Activated naive CD8-positive, alpha-beta T cell treated with anti-CD3 and anti-CD28 coated beads, Interleukin-2, amount 50 U/mL, for 24 hours (primary cell): ENCODE data around the gene SH3BGRL.

Source experiments
- ATAC-seq: fragments of 150-1000 bp; cut with Tn5 transposase; one replicate; pipeline ENCODE4 v1.10.0; 2021
- DNase-seq: peaks from one replicate; pipeline ENCODE4 v3.0.0; 2021
- H3K27ac Mint-ChIP-seq: one replicate; pipeline ENCODE4 v1.8.0; 2021; ENCODE audit warnings: mild to moderate bottlenecking, mixed read lengths
- H3K27me3 Mint-ChIP-seq: one replicate; pipeline ENCODE4 v1.8.0; 2021; ENCODE audit warnings: mixed read lengths
- H3K36me3 Mint-ChIP-seq: one replicate; pipeline ENCODE4 v1.8.0; 2021; ENCODE audit warnings: low read depth, mixed read lengths
- H3K4me1 Mint-ChIP-seq: one replicate; pipeline ENCODE4 v1.8.0; 2021; ENCODE audit warnings: mixed read lengths
- H3K4me3 Mint-ChIP-seq: one replicate; pipeline ENCODE4 v1.8.0; 2021; ENCODE audit warnings: mild to moderate bottlenecking, moderate library complexity, mixed read lengths
- H3K9me3 Mint-ChIP-seq: one replicate; pipeline ENCODE4 v1.8.0; 2021; ENCODE audit warnings: mixed read lengths

The SH3BGRL gene

DNA sequence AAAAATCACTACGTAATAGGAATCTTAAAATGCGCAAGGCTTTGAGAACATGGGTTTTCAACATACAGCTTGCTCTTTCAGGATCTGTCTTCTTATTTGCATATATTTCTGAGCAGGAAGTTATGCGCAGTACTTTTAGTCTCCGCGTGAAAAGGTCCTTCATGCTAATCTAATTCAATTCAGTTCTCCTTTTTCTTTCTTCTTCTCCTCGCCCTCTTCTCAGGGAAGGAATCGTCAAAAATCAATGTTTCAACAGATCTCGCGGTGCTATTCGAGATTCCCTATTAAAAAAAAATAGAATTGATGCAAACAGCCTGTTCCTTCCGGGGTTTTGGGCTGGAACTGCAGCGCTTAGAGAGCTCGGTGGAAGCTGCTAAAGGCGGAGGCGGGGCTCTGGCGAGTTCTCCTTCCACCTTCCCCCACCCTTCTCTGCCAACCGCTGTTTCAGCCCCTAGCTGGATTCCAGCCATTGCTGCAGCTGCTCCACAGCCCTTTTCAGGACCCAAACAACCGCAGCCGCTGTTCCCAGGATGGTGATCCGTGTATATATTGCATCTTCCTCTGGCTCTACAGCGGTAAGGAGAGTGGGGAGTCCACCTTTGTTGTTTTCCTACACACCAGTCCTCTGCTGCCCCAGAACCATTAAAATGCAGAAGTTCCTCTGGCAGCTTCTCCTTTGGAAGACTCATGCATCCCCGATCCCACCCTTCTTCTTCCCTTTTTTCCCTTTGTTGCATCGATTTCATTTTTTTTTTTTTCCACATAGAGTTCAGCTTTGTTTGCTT lies at the start of gene SH3BGRL, which contains the start of gene HMGN5:
TSS of gene SH3BGRL (plus strand) at position 432 of the 785 bp plus-strand sequence. CDS start at position 531, 99 bp downstream.
TSS of gene HMGN5 (minus strand) at position 243 of the 785 bp plus-strand sequence. CDS start 80,364 bp downstream, outside the sequence.
- H3K9me3 Mint-ChIP-seq: no peaks in the 10 kb centered on the region
- peak within 1 kb of the TSS; percentile 92 for H3K27ac Mint-ChIP-seq
- peak within 1 kb of the TSS; percentile 95 for H3K4me3 Mint-ChIP-seq
- peak; percentile 97 for ATAC-seq
- peaks cover 12% of the 10 kb centered on the region for H3K36me3 Mint-ChIP-seq
- peak; percentile 65 for DNase-seq
- peaks cover 49% of the 10 kb centered on the region for H3K4me1 Mint-ChIP-seq
- no peaks in the 10 kb centered on the region for H3K27me3 Mint-ChIP-seq

DNA sequence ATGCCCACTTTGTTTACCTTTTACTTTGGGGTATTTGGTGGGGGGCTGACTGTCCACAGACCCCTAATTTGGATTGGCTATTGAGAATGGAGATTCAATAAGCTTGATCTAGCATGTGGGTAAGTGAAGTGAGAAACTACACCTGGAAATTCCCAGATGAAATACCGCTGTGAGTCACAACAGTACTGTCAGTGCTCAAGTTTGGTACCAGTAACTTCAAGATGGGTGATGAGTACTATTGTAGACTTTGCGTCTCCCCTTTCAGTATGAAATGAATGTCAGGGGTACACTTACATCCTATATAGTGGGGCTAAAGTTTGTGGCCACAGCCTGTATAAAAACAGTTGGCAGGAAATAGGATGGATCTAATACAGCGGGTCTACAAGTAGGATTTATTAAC lies 33.5 kb upstream of the SH3BGRL start:
- H3K9me3 Mint-ChIP-seq: no peaks in the 10 kb centered on the region
- no peaks in the 10 kb centered on the region for H3K27me3 Mint-ChIP-seq
- H3K36me3 Mint-ChIP-seq: no peaks in the 10 kb centered on the region
- no peak overlapping the region for H3K27ac Mint-ChIP-seq
- ATAC-seq (no peak), DNase-seq (no peak)
- H3K4me1 Mint-ChIP-seq: no peaks in the 10 kb centered on the region
- H3K4me3 Mint-ChIP-seq: no peak overlapping the region

DNA sequence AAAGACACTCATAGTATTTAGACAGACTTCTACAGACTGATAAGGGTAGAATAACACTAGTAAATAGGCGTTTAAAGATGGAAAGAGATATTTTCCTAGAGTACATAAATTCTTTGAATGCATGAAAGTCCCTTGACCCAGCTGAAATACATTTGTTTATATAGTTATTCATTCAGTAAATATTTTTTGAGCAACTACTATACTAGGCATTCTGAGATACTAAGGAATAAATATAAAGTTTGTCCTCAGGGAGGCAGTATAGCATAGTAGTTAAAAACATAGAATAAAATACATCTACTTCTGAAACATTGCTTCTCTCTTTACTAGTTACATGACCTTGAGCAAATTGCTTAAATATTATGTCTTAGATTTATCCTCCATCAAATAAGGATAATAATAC lies 27.6 kb upstream of the SH3BGRL start:
- no peaks in the 10 kb centered on the region for H3K36me3 Mint-ChIP-seq
- no peak overlapping the region for H3K4me3 Mint-ChIP-seq
- H3K4me1 Mint-ChIP-seq: no peaks in the 10 kb centered on the region
- ATAC-seq (no peak), DNase-seq (no peak)
- no peaks in the 10 kb centered on the region for H3K27me3 Mint-ChIP-seq
- H3K9me3 Mint-ChIP-seq: no peaks in the 10 kb centered on the region
- no peak overlapping the region for H3K27ac Mint-ChIP-seq

DNA sequence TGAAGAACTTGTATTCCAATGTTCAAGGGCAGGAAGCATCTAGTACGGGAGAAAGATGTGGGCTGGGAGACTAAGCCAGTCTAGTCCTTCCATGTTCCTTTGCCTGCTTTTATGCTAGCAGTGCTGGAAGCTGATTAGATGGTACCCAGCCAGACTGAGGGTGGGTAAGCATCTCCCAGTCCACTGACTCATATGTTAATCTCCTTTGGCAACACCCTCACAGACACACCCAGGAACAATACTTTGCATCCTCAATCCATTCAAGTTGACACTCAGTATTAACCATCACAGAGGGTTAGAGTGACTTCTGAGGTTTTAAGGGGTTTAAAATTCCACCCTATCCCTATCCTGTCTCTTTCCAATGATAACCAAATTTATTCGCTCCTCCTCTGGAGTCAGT lies 6.6 kb upstream of the SH3BGRL start:
- peaks cover 10% of the 10 kb centered on the region for H3K4me1 Mint-ChIP-seq
- no peak overlapping the region for H3K4me3 Mint-ChIP-seq
- no peaks in the 10 kb centered on the region for H3K9me3 Mint-ChIP-seq
- H3K36me3 Mint-ChIP-seq: no peaks in the 10 kb centered on the region
- no peak overlapping the region for H3K27ac Mint-ChIP-seq
- no peak for ATAC-seq
- no peaks in the 10 kb centered on the region for H3K27me3 Mint-ChIP-seq
- no peak for DNase-seq

- peak; percentile 63 for ATAC-seq
These were observed 6.2 kb upstream of the SH3BGRL start for GRCh38 chrX:81195712-81196111.

GRCh38 chrX:81201071-81201470 lies 831 bp upstream of the SH3BGRL start:
- Mint-ChIP-seq H3K9me3 (no peaks in the 10 kb centered on the region), H3K4me3 (peak overlapping the region; percentile 95)
- DNase-seq: no peak

More at GRCh38 chrX:81195712-81196111, 6.2 kb upstream of the SH3BGRL start:
- no peak overlapping the region for H3K4me3 Mint-ChIP-seq
- peak; percentile 46 for DNase-seq
- H3K27me3 Mint-ChIP-seq: no peaks in the 10 kb centered on the region
- H3K36me3 Mint-ChIP-seq: no peaks in the 10 kb centered on the region
- H3K9me3 Mint-ChIP-seq: no peaks in the 10 kb centered on the region
- H3K27ac Mint-ChIP-seq: no peak overlapping the region
- H3K4me1 Mint-ChIP-seq: peaks cover 12% of the 10 kb centered on the region

GRCh38 chrX:81202456-81202819 lies 536 bp downstream of the SH3BGRL start:
- no peak for DNase-seq
- no peaks in the 10 kb centered on the region for H3K9me3 Mint-ChIP-seq
- peaks cover 13% of the 10 kb centered on the region for H3K36me3 Mint-ChIP-seq
- peak overlapping the region; percentile 95 for H3K4me3 Mint-ChIP-seq
- H3K4me1 Mint-ChIP-seq: peaks cover 50% of the 10 kb centered on the region
- H3K27ac Mint-ChIP-seq: peak overlapping the region; percentile 92
- no peaks in the 10 kb centered on the region for H3K27me3 Mint-ChIP-seq
- ATAC-seq: peak; percentile 34

More at GRCh38 chrX:81201071-81201470, 831 bp upstream of the SH3BGRL start:
- Mint-ChIP-seq H3K27me3 (no peaks in the 10 kb centered on the region), H3K4me1 (peaks cover 41% of the 10 kb centered on the region), H3K36me3 (peaks cover 9% of the 10 kb centered on the region), H3K27ac (peak overlapping the region; percentile 92)
- no peak for ATAC-seq

DNA sequence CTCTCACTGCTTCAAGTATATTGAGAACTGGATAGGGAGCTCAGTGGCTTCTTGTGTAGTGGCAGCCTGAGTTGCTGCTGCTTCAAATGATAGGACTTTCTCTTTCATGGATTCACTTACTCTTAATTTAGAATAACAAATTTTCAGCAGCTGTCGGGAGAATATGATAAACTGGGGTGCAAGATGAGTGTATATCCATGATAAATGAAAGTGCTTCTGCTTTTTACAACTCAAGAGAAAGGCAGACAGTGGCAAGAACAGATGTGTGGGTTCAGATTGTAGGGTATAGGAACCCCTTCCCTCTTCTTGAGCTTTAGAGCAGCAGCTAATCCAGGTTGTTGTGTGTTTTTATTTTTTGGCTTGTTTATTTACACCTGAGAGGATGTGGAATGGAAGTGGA lies 1.0 kb downstream of the SH3BGRL start:
- Mint-ChIP-seq H3K9me3 (no peaks in the 10 kb centered on the region), H3K27me3 (no peaks in the 10 kb centered on the region), H3K27ac (peak overlapping the region; percentile 92), H3K36me3 (peaks cover 16% of the 10 kb centered on the region), H3K4me1 (peaks cover 53% of the 10 kb centered on the region), H3K4me3 (peak overlapping the region; percentile 95)
- DNase-seq (no peak), ATAC-seq (no peak)

- Mint-ChIP-seq H3K4me3 (no peak overlapping the region), H3K4me1 (peaks cover 50% of the 10 kb centered on the region), H3K27ac (no peak overlapping the region)
These were observed 3.6 kb downstream of the SH3BGRL start for GRCh38 chrX:81205551-81205950.

GRCh38 chrX:81206476-81206875 lies 4.6 kb downstream of the SH3BGRL start:
- H3K27me3 Mint-ChIP-seq: no peaks in the 10 kb centered on the region
- H3K4me3 Mint-ChIP-seq: no peak overlapping the region
- H3K27ac Mint-ChIP-seq: no peak overlapping the region
- ATAC-seq: no peak
- peaks cover 16% of the 10 kb centered on the region for H3K36me3 Mint-ChIP-seq
- no peaks in the 10 kb centered on the region for H3K9me3 Mint-ChIP-seq
- DNase-seq: no peak
- peaks cover 43% of the 10 kb centered on the region for H3K4me1 Mint-ChIP-seq

More at GRCh38 chrX:81205551-81205950, 3.6 kb downstream of the SH3BGRL start:
- Mint-ChIP-seq H3K9me3 (no peaks in the 10 kb centered on the region), H3K27me3 (no peaks in the 10 kb centered on the region), H3K36me3 (peaks cover 16% of the 10 kb centered on the region)
- DNase-seq (no peak), ATAC-seq (no peak)

DNA sequence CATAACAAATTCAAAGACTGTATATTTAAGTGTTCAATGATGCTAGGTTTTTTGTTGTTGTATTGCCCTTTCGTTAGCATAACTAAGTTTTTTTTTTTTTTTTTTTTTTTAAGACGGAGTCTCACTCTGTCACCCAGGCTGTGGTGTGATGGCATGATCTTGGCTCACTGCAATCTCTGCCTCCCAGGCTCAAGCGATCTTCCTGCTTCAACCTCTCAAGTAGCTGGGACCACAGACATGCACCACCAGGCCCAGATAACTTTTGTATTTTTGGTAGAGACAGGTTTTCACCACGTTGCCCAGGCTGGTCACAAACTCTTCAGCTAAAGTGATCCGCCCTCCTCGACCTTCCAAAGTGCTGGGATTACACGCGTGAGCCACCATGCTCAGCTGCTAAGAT lies 7.0 kb downstream of the SH3BGRL start:
- ATAC-seq (no peak), DNase-seq (no peak)
- no peaks in the 10 kb centered on the region for H3K9me3 Mint-ChIP-seq
- no peak overlapping the region for H3K4me3 Mint-ChIP-seq
- H3K27me3 Mint-ChIP-seq: no peaks in the 10 kb centered on the region
- H3K4me1 Mint-ChIP-seq: peaks cover 35% of the 10 kb centered on the region
- H3K27ac Mint-ChIP-seq: no peak overlapping the region
- peaks cover 22% of the 10 kb centered on the region for H3K36me3 Mint-ChIP-seq

GRCh38 chrX:81215685-81216084 lies 13.8 kb downstream of the SH3BGRL start:
- Mint-ChIP-seq H3K4me1 (peaks cover 33% of the 10 kb centered on the region), H3K36me3 (peaks cover 8% of the 10 kb centered on the region), H3K9me3 (no peaks in the 10 kb centered on the region), H3K4me3 (no peak overlapping the region), H3K27me3 (no peaks in the 10 kb centered on the region), H3K27ac (no peak overlapping the region)
- DNase-seq (no peak), ATAC-seq (no peak)

GRCh38 chrX:81229229-81229628 lies 27.3 kb downstream of the SH3BGRL start:
- Mint-ChIP-seq H3K27ac (no peak overlapping the region), H3K36me3 (peaks cover 4% of the 10 kb centered on the region), H3K4me3 (no peak overlapping the region), H3K4me1 (peaks cover 22% of the 10 kb centered on the region), H3K9me3 (no peaks in the 10 kb centered on the region), H3K27me3 (no peaks in the 10 kb centered on the region)
- ATAC-seq: no peak
- no peak for DNase-seq

GRCh38 chrX:81229901-81230300 lies 28.0 kb downstream of the SH3BGRL start:
- Mint-ChIP-seq H3K4me1 (peaks cover 22% of the 10 kb centered on the region), H3K9me3 (no peaks in the 10 kb centered on the region), H3K27ac (no peak overlapping the region), H3K36me3 (peaks cover 4% of the 10 kb centered on the region), H3K4me3 (no peak overlapping the region), H3K27me3 (no peaks in the 10 kb centered on the region)
- ATAC-seq (no peak), DNase-seq (no peak)

GRCh38 chrX:81231476-81231875 lies 29.6 kb downstream of the SH3BGRL start:
- H3K4me3 Mint-ChIP-seq: no peak overlapping the region
- H3K4me1 Mint-ChIP-seq: peaks cover 22% of the 10 kb centered on the region
- no peak overlapping the region for H3K27ac Mint-ChIP-seq
- ATAC-seq: no peak
- H3K9me3 Mint-ChIP-seq: no peaks in the 10 kb centered on the region
- no peak for DNase-seq
- H3K27me3 Mint-ChIP-seq: no peaks in the 10 kb centered on the region
- H3K36me3 Mint-ChIP-seq: peaks cover 7% of the 10 kb centered on the region
